Dendritic cell treated with granulocyte-macrophage colony-stimulating factor and Interleukin-4, amounts not matched to agents 40 ng/mL and 50 ng/mL, for 4 days (primary cell): ENCODE data around the gene ABHD14A.

Experiments
- H3K27ac Mint-ChIP-seq: one replicate; pipeline ENCODE4 v1.8.0; 2022; ENCODE audit warnings: mild to moderate bottlenecking, mixed read lengths
- H3K27me3 Mint-ChIP-seq: one replicate; pipeline ENCODE4 v1.8.0; 2022; ENCODE audit warnings: mild to moderate bottlenecking, mixed read lengths
- H3K36me3 Mint-ChIP-seq: one replicate; pipeline ENCODE4 v1.8.0; 2022; ENCODE audit warnings: low read depth, mixed read lengths
- H3K4me1 Mint-ChIP-seq: one replicate; pipeline ENCODE4 v1.8.0; 2022; ENCODE audit warnings: low read depth, mixed read lengths
- H3K4me3 Mint-ChIP-seq: one replicate; pipeline ENCODE4 v1.8.0; 2022; ENCODE audit warnings: mild to moderate bottlenecking, moderate library complexity, mixed read lengths
- H3K9me3 Mint-ChIP-seq: one replicate; pipeline ENCODE4 v1.8.0; 2022; ENCODE audit warnings: mixed read lengths
- intact Hi-C: fragments of 100-400 bp; cut with micrococcal nuclease; formaldehyde crosslinking; loops from one replicate; pipeline ENCODE4 v1.15.0; 2022

ABHD14A gene

GRCh38 chr3:52024765-52025452 is 50.0 kb downstream of the ABHD14A start:
- no peaks in the 10 kb centered on the region for H3K36me3 Mint-ChIP-seq
- no peaks in the 10 kb centered on the region for H3K9me3 Mint-ChIP-seq
- peaks cover 5% of the 10 kb centered on the region for H3K27me3 Mint-ChIP-seq
- H3K4me1 Mint-ChIP-seq, result peaks cover 6% of the 10 kb centered on the region
- H3K4me3 Mint-ChIP-seq, result no peak overlapping the region
- intact Hi-C loops, result no loop called here
- H3K27ac Mint-ChIP-seq, result no peak overlapping the region

- intact Hi-C loops, result no loop called here
- no peak overlapping the region for H3K4me3 Mint-ChIP-seq
- H3K9me3 Mint-ChIP-seq, result no peaks in the 10 kb centered on the region
- peaks cover 5% of the 10 kb centered on the region for H3K27me3 Mint-ChIP-seq
- peaks cover 6% of the 10 kb centered on the region for H3K4me1 Mint-ChIP-seq
- H3K27ac Mint-ChIP-seq, result no peak overlapping the region
- no peaks in the 10 kb centered on the region for H3K36me3 Mint-ChIP-seq
Observed at GRCh38 chr3:52025453-52025852, 50.6 kb downstream of the ABHD14A start.

- no peak overlapping the region for H3K27ac Mint-ChIP-seq
- peaks cover 6% of the 10 kb centered on the region for H3K4me1 Mint-ChIP-seq
- intact Hi-C loops, result no loop called here
- no peaks in the 10 kb centered on the region for H3K36me3 Mint-ChIP-seq
- H3K4me3 Mint-ChIP-seq, result no peak overlapping the region
- H3K27me3 Mint-ChIP-seq, result peaks cover 5% of the 10 kb centered on the region
- H3K9me3 Mint-ChIP-seq, result no peaks in the 10 kb centered on the region
Observed at GRCh38 chr3:52026041-52026440, 51.2 kb downstream of the ABHD14A start.

- intact Hi-C loops, result no loop called here
- Mint-ChIP-seq H3K36me3 (no peaks in the 10 kb centered on the region), H3K27me3 (peaks cover 4% of the 10 kb centered on the region), H3K4me3 (no peak overlapping the region), H3K9me3 (no peaks in the 10 kb centered on the region), H3K27ac (no peak overlapping the region), H3K4me1 (peaks cover 7% of the 10 kb centered on the region)
Observed at GRCh38 chr3:52028572-52028971, 53.7 kb downstream of the ABHD14A start.

GRCh38 chr3:52029053-52029452 is 54.2 kb downstream of the ABHD14A start:
- intact Hi-C loops, result no loop called here
- no peak overlapping the region for H3K27ac Mint-ChIP-seq
- H3K36me3 Mint-ChIP-seq, result no peaks in the 10 kb centered on the region
- peaks cover 7% of the 10 kb centered on the region for H3K4me1 Mint-ChIP-seq
- H3K27me3 Mint-ChIP-seq, result peaks cover 4% of the 10 kb centered on the region
- H3K9me3 Mint-ChIP-seq, result no peaks in the 10 kb centered on the region
- no peak overlapping the region for H3K4me3 Mint-ChIP-seq

GRCh38 chr3:52029535-52029934 is 54.7 kb downstream of the ABHD14A start:
- no peaks in the 10 kb centered on the region for H3K9me3 Mint-ChIP-seq
- peaks cover 7% of the 10 kb centered on the region for H3K4me1 Mint-ChIP-seq
- intact Hi-C loops, result no loop called here
- H3K36me3 Mint-ChIP-seq, result no peaks in the 10 kb centered on the region
- H3K27ac Mint-ChIP-seq, result no peak overlapping the region
- peaks cover 4% of the 10 kb centered on the region for H3K27me3 Mint-ChIP-seq
- H3K4me3 Mint-ChIP-seq, result no peak overlapping the region
